Cardiac fibroblast (primary cell): ENCODE results near the gene SMG6.

ENCODE experiments used
- DNase-seq, 2 donors: peaks; one replicate each; pipeline versions ENCODE4 v3.0.0 to v3.0.0-alpha.2; 2010; ENCODE audit warnings: low read depth in 2 of 2
- H3K4me3 ChIP-seq, 2 donors: replicated peaks in 1 of 2; 1 replicate in 1 of 2; 2 replicates in 1 of 2; pipeline ENCODE4 v1.5.1; 2011; ENCODE audit warnings: low read depth in 2 of 2, low read length in 2 of 2, mild to moderate bottlenecking in 2 of 2, moderate library complexity in 1 of 2
- TF ChIP-seq, protein P1 (sequence below): IDR thresholded peaks from one replicate; pipeline ENCODE4 v1.5.1; 2011; ENCODE audit warnings: low read depth, mild to moderate bottlenecking, low read length, inconsistent platforms

SMG6 gene

DNA sequence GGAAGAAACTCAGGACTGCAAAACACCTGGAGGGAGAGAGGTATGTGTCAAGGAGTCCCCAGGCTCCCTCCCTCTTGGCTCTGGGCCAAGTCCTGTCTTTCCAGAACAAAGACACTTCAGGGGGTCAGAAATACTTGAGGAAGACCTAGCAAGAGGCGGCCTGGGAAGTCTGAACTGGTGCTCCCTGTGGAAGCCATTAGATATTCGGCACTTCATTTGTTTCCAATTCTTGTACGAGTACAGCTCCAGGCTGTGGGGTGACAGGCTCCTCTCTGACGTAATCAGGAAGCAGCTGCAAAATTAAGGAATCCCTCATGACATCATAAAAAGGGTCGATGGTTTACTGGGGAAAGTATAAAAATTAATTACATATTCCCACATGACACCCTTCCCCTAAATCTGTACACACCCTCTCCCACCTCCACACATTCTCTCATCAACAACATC is 108.7 kb downstream of the SMG6 start:
- DNase-seq: peak in 1 of 2 donors; percentile 20
- H3K4me3 ChIP-seq: no peak overlapping the region
- TF ChIP-seq, protein P1, sequence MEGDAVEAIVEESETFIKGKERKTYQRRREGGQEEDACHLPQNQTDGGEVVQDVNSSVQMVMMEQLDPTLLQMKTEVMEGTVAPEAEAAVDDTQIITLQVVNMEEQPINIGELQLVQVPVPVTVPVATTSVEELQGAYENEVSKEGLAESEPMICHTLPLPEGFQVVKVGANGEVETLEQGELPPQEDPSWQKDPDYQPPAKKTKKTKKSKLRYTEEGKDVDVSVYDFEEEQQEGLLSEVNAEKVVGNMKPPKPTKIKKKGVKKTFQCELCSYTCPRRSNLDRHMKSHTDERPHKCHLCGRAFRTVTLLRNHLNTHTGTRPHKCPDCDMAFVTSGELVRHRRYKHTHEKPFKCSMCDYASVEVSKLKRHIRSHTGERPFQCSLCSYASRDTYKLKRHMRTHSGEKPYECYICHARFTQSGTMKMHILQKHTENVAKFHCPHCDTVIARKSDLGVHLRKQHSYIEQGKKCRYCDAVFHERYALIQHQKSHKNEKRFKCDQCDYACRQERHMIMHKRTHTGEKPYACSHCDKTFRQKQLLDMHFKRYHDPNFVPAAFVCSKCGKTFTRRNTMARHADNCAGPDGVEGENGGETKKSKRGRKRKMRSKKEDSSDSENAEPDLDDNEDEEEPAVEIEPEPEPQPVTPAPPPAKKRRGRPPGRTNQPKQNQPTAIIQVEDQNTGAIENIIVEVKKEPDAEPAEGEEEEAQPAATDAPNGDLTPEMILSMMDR: no peak

DNA sequence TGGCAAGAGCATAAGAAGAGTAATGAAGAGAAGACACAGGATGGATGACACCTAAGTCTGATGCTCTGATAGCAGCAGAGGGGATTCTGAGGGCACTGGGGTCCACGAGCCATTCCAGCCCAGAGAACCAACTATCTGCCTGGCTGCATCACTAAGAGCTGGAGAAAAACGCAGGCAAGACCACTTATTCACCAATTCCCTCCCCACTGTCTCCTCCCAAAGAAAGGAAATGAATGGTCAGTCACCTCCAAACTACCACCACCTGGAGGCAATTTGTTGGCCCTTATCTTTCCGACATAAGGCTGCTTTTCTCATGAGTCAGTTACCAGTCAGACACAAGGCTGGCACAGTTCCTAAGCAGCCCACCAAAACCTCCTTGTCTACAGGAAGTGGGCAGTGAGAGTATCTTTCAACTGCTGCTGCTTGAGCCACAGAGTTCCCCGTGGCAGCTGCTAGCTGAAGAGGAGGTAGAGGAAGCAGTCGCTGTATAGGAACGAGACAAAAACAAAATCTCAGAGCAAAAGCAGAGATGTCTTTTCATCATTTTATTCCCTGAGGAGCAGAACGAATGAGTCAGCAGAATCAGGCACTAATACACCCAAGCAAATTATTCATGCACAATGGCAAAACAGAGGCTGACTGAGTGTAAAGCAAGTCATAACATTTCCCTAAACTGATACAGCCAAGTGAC is 111.1 kb downstream of the SMG6 start:
- no peak overlapping the region for H3K4me3 ChIP-seq
- DNase-seq: peak; percentile 95 to 97
- TF ChIP-seq, protein P1: no peak

DNA sequence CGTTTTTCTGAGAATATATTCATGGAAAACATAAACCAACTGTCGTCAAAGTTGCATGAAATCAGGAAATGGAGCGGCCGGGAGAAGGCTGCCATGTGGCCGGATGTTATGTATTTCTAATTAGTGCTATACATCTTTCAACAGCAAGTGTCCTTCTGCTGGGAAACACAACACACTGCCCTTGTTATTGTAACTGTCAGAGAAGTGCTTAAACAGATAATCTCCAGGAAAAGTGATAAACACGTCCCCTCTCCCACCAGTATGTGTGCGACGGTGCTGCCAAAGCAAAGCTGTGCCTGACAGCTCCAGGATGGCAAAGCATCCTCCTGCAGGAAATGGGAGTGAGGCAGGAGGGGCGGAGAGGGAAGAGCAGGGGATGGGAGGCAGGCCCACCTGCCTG is 111.8 kb downstream of the SMG6 start:
- TF ChIP-seq, protein P1: no peak
- DNase-seq: peak in 1 of 2 donors; percentile 65
- no peak overlapping the region for H3K4me3 ChIP-seq

DNA sequence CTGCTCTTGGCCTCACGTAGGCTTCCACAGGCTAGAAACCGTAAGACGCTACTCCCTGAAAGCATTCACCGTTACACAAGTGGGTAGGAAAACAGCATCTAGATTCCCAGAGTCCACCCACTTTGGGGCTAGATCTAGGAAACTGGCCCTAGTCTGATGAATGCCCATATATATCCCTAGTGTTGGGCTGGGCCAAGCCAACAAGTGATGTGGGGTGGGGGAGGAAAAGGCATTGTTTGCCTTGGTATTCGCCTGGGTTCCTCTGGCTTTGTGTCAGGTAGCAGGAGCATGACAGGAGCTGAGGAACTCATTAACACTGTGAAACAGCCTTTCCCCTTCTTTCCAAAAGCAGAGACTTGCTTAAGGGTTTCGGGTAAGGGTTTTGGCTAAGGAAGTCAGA is 112.4 kb downstream of the SMG6 start:
- H3K4me3 ChIP-seq: no peak overlapping the region
- TF ChIP-seq, protein P1: no peak
- no peak for DNase-seq

DNA sequence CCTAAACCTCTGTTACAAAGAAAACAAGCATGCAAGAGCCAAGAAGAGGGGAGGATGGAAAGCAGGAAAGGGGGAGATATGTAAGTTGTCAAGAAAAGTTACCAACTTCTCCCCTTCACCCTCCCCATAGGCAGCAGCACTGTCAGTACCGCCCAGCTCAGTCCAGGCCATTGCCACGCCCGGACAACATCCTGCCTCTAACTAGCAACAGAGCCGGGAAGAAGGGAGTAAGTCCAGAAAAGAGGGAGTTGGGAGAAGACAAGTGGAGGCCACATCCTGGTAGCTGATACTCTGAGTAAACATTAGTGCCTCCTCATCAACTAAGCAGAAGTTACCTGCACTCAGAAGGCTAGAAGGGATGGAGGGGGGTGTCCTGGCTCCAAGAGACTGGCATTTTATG is 113.6 kb downstream of the SMG6 start:
- no peak overlapping the region for H3K4me3 ChIP-seq
- TF ChIP-seq, protein P1: no peak
- peak in 1 of 2 donors; percentile 83 for DNase-seq

DNA sequence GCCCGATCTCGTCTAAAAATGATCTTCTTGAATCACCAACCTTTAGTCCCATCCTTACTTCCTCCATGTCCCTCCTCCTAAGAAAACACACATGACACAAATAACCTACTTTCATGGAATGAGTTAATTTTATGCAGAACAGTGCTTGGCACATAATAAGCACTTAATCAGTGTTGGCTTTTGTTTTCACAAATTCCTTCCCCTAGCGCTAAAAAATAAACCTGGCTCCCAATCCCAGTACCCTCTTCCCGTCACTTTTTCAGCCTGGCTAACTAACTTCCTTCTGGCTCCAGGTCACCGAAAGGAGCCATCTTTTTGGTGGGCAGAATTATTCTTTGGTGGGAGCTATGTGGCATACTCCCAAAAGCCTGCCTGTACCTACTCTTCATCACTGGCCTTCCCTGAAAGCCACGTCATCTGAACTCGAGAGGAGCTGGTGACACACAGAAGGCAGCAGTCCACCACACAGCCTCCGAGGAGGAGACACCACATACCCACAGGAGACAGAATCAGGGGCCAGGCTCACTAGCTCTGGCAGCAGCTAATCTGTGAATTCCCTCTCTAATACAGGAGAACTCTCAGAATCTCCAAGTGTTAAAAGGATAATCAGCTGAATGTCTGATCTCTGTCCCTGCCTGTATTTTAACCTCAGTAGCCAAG is 114.5 kb downstream of the SMG6 start:
- TF ChIP-seq, protein P1: no peak
- H3K4me3 ChIP-seq: no peak overlapping the region
- peak in 1 of 2 donors; percentile 31 for DNase-seq
